ENCODE data around the gene MTUS2.

DNA sequence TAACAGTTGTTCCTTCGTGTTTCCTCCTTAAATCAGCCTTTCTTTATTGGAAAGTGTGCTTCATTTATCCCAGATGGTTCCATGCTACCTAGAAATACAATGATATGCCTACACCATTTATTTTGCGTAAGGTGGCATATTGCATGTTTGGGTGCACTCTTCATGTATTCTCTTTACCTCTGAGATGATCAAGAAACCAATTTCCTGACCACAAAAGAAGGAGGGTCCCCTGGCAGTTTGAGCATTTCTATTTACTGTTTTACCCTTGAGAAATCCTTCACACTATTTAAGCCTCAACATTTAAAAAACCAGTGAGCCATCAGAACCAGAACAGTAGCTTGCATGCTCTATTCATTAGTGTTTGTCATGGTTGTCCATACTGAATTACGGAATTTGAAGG lies 354.0 kb downstream of the MTUS2 start:
- TF ChIP-seq, protein P1, sequence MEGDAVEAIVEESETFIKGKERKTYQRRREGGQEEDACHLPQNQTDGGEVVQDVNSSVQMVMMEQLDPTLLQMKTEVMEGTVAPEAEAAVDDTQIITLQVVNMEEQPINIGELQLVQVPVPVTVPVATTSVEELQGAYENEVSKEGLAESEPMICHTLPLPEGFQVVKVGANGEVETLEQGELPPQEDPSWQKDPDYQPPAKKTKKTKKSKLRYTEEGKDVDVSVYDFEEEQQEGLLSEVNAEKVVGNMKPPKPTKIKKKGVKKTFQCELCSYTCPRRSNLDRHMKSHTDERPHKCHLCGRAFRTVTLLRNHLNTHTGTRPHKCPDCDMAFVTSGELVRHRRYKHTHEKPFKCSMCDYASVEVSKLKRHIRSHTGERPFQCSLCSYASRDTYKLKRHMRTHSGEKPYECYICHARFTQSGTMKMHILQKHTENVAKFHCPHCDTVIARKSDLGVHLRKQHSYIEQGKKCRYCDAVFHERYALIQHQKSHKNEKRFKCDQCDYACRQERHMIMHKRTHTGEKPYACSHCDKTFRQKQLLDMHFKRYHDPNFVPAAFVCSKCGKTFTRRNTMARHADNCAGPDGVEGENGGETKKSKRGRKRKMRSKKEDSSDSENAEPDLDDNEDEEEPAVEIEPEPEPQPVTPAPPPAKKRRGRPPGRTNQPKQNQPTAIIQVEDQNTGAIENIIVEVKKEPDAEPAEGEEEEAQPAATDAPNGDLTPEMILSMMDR (IDR thresholded peaks at IDR 0.05; ENCODE audit: poor library complexity, severe bottlenecking) = no peak
- TF ChIP-seq EZH2 (IDR thresholded peaks at IDR 0.05; ENCODE audit: borderline replicate concordance, insufficient read depth, low read length, poor library complexity, severe bottlenecking) (no peak), TAF1 (IDR thresholded peaks at IDR 0.05; ENCODE audit: low read depth) (no peak), POLR2AphosphoS5 (IDR thresholded peaks at IDR 0.05) (no peak), RAD21 (conservative IDR thresholded peaks at IDR 0.05) (no peak)

Data from neural cell (in vitro differentiated cells).